ENCODE data around the gene ADORA1.

ADORA1 gene

DNA sequence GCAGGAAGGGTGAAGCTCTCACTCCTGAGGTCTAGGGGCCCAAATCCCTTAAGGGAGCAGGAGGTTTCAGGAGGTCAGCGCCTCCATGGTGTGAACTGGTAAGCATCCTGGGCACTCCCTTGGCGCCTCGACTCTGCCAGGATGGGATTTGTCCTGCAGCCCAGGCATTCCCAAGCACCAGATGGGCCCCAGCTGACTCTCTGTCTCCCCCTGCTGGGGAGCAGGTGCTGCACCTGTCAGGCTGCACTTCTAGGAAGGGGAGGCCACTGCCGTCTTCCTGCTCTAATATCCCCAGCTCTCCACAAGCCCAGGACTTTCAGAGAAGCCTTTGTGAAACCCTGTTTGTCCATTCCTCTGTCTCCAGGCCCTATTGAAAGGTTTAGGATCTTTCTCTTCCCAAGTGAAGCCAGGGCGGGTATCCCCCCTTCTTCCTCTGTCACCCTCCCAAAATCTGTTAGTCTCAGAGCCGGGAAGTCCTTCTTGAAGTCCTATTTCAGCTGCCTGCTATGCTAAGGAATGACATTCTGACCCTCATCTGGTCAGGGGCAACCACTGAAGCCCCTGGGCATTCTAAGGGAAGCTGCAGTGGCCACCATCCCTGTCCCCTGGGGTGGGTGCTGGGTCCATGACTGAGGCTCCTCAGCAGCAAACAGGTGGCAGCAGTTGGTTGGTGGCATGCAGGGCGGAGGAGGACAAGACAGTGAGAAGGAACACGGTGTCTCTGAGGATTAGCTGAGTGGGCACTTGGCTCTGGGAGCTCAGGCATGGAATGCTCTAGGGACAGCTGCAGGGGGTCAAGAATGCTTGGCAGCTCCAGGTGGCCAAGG, 44.9 kb downstream of the ADORA1 start:
- H3K9ac ChIP-seq (ENCODE audit: low read length), result no peak overlapping the region
- H3K4me1 ChIP-seq (ENCODE audit: insufficient read depth, low read length, severe bottlenecking), result no peaks in the 10 kb centered on the region
- no peak for TF ChIP-seq EZH2 (IDR thresholded peaks at IDR 0.05; ENCODE audit: borderline replicate concordance, low read length)
- TF ChIP-seq, protein P1, sequence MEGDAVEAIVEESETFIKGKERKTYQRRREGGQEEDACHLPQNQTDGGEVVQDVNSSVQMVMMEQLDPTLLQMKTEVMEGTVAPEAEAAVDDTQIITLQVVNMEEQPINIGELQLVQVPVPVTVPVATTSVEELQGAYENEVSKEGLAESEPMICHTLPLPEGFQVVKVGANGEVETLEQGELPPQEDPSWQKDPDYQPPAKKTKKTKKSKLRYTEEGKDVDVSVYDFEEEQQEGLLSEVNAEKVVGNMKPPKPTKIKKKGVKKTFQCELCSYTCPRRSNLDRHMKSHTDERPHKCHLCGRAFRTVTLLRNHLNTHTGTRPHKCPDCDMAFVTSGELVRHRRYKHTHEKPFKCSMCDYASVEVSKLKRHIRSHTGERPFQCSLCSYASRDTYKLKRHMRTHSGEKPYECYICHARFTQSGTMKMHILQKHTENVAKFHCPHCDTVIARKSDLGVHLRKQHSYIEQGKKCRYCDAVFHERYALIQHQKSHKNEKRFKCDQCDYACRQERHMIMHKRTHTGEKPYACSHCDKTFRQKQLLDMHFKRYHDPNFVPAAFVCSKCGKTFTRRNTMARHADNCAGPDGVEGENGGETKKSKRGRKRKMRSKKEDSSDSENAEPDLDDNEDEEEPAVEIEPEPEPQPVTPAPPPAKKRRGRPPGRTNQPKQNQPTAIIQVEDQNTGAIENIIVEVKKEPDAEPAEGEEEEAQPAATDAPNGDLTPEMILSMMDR (IDR thresholded peaks at IDR 0.05; ENCODE audit: low read length), result peak; percentile 76
- no peak overlapping the region for H3K4me3 ChIP-seq (ENCODE audit: low read depth, low read length, poor library complexity, severe bottlenecking)
- H3K79me2 ChIP-seq (ENCODE audit: insufficient read depth, low read length), result no peaks in the 10 kb centered on the region
- H3K27me3 ChIP-seq (ENCODE audit: insufficient read depth, low read length), result 0 out of 2 replicates have a peak, but pooled peaks cover 4% of the 10 kb centered on the region
- no peak overlapping the region for H3K27ac ChIP-seq (ENCODE audit: low read depth, low read length, poor library complexity, severe bottlenecking)
- H3K9me2 ChIP-seq (ENCODE audit: low read depth, low read length), result no peaks in the 10 kb centered on the region
- no peak overlapping the region for H3K4me2 ChIP-seq (ENCODE audit: low read length)
- H4K20me1 ChIP-seq (ENCODE audit: insufficient read depth, low read length), result no peaks in the 10 kb centered on the region
- no peaks in the 10 kb centered on the region for H3K9me3 ChIP-seq (ENCODE audit: low read length)
- H3F3A ChIP-seq (ENCODE audit: insufficient read depth, low read length), result no peaks in the 10 kb centered on the region
- H2AFZ ChIP-seq (ENCODE audit: low read length), result no peak overlapping the region
- no peaks in the 10 kb centered on the region for H3K36me3 ChIP-seq (ENCODE audit: insufficient read depth, low read length)

DNA sequence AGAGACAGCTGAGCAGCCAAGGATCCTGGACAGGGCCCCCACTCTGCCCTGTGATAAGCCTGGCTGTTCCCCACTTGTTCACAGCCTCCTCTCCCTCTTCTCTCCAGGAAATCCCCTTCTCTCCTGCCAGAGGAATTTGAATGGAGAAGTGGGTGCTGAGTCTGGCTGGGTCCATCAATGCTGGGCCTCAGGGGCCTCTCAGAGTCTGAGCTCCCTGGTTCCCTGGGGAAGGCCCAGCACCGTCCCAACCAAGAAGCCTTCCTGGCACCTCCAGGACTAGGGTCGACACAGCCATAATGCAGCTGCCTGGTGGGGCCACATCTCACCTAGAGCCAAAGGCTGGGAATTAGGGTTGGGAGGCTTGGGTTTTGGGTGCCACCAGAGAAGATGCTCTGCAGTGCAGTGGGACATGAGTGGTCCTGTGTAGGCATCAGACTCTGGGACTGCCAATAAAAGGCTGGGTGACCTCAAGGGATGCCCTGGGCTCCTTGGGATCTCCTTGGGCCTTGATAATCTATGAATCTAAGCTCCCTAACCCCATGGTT, 45.6 kb downstream of the ADORA1 start:
- Histone ChIP-seq H3K4me1 (ENCODE audit: insufficient read depth, low read length, severe bottlenecking) (no peaks in the 10 kb centered on the region), H3K27me3 (ENCODE audit: insufficient read depth, low read length) (no peaks in the 10 kb centered on the region), H3K4me3 (ENCODE audit: low read depth, low read length, poor library complexity, severe bottlenecking) (no peak overlapping the region), H3K9me3 (ENCODE audit: low read length) (no peaks in the 10 kb centered on the region), H3K9me2 (ENCODE audit: low read depth, low read length) (no peaks in the 10 kb centered on the region), H3K27ac (ENCODE audit: low read depth, low read length, poor library complexity, severe bottlenecking) (no peak overlapping the region), H4K20me1 (ENCODE audit: insufficient read depth, low read length) (no peaks in the 10 kb centered on the region), H3K79me2 (ENCODE audit: insufficient read depth, low read length) (no peaks in the 10 kb centered on the region), H3K4me2 (ENCODE audit: low read length) (no peak overlapping the region), H3K36me3 (ENCODE audit: insufficient read depth, low read length) (no peaks in the 10 kb centered on the region), H2AFZ (ENCODE audit: low read length) (no peak overlapping the region), H3F3A (ENCODE audit: insufficient read depth, low read length) (no peaks in the 10 kb centered on the region), H3K9ac (ENCODE audit: low read length) (no peak overlapping the region)
- TF ChIP-seq EZH2 (IDR thresholded peaks at IDR 0.05; ENCODE audit: borderline replicate concordance, low read length), result no peak
- TF ChIP-seq, protein P1 (IDR thresholded peaks at IDR 0.05; ENCODE audit: low read length), result no peak

DNA sequence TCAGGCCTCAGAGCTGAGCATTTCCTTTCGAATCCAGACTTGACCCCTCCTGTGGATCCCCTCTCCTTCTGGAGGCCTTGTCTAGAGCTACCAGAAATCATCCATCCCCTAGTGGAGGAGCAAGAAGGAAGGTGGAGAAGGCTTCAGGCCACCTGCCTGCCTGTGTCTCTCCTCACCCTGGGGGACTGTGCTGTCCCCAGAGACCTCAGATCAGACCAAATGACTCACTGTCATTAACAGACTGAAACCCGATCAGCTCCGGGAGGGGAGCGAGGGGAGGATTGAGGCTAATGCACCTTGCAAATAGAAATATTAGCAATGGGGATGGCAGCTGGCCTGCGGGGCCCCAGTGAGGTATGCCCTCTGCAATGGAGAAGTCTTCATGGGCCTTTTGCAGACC, 46.0 kb downstream of the ADORA1 start:
- no peaks in the 10 kb centered on the region for H3K36me3 ChIP-seq (ENCODE audit: insufficient read depth, low read length)
- H3K9me3 ChIP-seq (ENCODE audit: low read length), result no peaks in the 10 kb centered on the region
- no peaks in the 10 kb centered on the region for H4K20me1 ChIP-seq (ENCODE audit: insufficient read depth, low read length)
- no peaks in the 10 kb centered on the region for H3K27me3 ChIP-seq (ENCODE audit: insufficient read depth, low read length)
- no peak overlapping the region for H2AFZ ChIP-seq (ENCODE audit: low read length)
- no peak overlapping the region for H3K27ac ChIP-seq (ENCODE audit: low read depth, low read length, poor library complexity, severe bottlenecking)
- no peak overlapping the region for H3K4me3 ChIP-seq (ENCODE audit: low read depth, low read length, poor library complexity, severe bottlenecking)
- TF ChIP-seq, protein P1 (IDR thresholded peaks at IDR 0.05; ENCODE audit: low read length), result no peak
- no peak for TF ChIP-seq EZH2 (IDR thresholded peaks at IDR 0.05; ENCODE audit: borderline replicate concordance, low read length)
- no peaks in the 10 kb centered on the region for H3K79me2 ChIP-seq (ENCODE audit: insufficient read depth, low read length)
- no peaks in the 10 kb centered on the region for H3K9me2 ChIP-seq (ENCODE audit: low read depth, low read length)
- H3F3A ChIP-seq (ENCODE audit: insufficient read depth, low read length), result no peaks in the 10 kb centered on the region
- no peak overlapping the region for H3K4me2 ChIP-seq (ENCODE audit: low read length)
- no peaks in the 10 kb centered on the region for H3K4me1 ChIP-seq (ENCODE audit: insufficient read depth, low read length, severe bottlenecking)
- no peak overlapping the region for H3K9ac ChIP-seq (ENCODE audit: low read length)

Data from OCI-LY1 (cell line).